Neural cell (in vitro differentiated cells): Measurements from ENCODE around the gene REC8. TPM values are rescaled to one million over a fixed set of nuclear protein-coding genes. Genes with fewer than 3 reads are reported as not detected.

Experiments used
- H2AFZ ChIP-seq: fragments of 200-600, 300-800 bp; sonication (generic), shearing (Covaris generic); 2 replicates; pipeline ENCODE4 v1.6.0; 2014; ENCODE audit warnings: low read depth, mild to moderate bottlenecking, antibody characterized with exemption, low read length, moderate library complexity
- H3F3A ChIP-seq: fragments of 200-600 bp; shearing (Covaris generic); 2 replicates; pipeline ENCODE4 v1.6.1; 2016; ENCODE audit warnings: mild to moderate bottlenecking, moderate library complexity, mixed read lengths, antibody characterized with exemption, low read length; ENCODE audit not compliant: insufficient read depth, poor library complexity, severe bottlenecking
- H3K27ac ChIP-seq: fragments of 200-600, 300-800 bp; sonication (generic), shearing (Covaris generic); 2 replicates; pipeline ENCODE4 v1.5.1; 2014; ENCODE audit warnings: mild to moderate bottlenecking, low read length, moderate library complexity
- H3K27me3 ChIP-seq: fragments of 300-800, 200-600 bp; sonication (generic), shearing (Covaris generic); 2 replicates; pipeline ENCODE4 v1.6.0; 2014; ENCODE audit warnings: mild to moderate bottlenecking, low read depth, low read length, moderate library complexity; ENCODE audit not compliant: insufficient read depth
- H3K36me3 ChIP-seq: fragments of 300-800, 200-600 bp; sonication (generic), shearing (Covaris generic); 2 replicates; pipeline ENCODE4 v1.5.1; 2014; ENCODE audit warnings: mild to moderate bottlenecking, antibody characterized with exemption, low read length, moderate library complexity; ENCODE audit not compliant: insufficient read depth
- H3K4me2 ChIP-seq: fragments of 300-800, 200-600 bp; sonication (generic), shearing (Covaris generic); 2 replicates; pipeline ENCODE4 v1.6.0; 2014; ENCODE audit warnings: mild to moderate bottlenecking, low read length
- H3K4me3 ChIP-seq: fragments of 300-800, 200-600 bp; sonication (generic), shearing (Covaris generic); 2 replicates; pipeline ENCODE4 v1.5.1; 2014; ENCODE audit warnings: mild to moderate bottlenecking, low read length, moderate library complexity
- H3K79me2 ChIP-seq: fragments of 200-600 bp; shearing (Covaris generic); replicated peaks from 2 replicates; pipeline ENCODE4 v1.6.0; 2014; ENCODE audit warnings: mild to moderate bottlenecking, low read length, moderate library complexity; ENCODE audit not compliant: insufficient read depth
- H3K9ac ChIP-seq: fragments of 300-800, 200-600 bp; sonication (generic), shearing (Covaris generic); 2 replicates; pipeline ENCODE4 v1.6.1; 2016; ENCODE audit warnings: mild to moderate bottlenecking, low read length, mixed read lengths
- H3K9me2 ChIP-seq: fragments of 200-600 bp; shearing (Covaris generic); 2 replicates; pipeline ENCODE4 v1.6.1; 2016; ENCODE audit warnings: mild to moderate bottlenecking, low read length, mixed read lengths; ENCODE audit not compliant: insufficient read depth
- H3K9me3 ChIP-seq: fragments of 200-600, 300-800 bp; sonication (generic), shearing (Covaris generic); 2 replicates; pipeline ENCODE4 v1.6.1; 2016; ENCODE audit warnings: mild to moderate bottlenecking, mixed run types, low read length, moderate library complexity, mixed read lengths
- H4K20me1 ChIP-seq: fragments of 200-600 bp; shearing (Covaris generic); 2 replicates; pipeline ENCODE4 v1.6.1; 2016; ENCODE audit warnings: mild to moderate bottlenecking, mixed run types; ENCODE audit not compliant: insufficient read depth
- CTCF ChIP-seq: fragments of 450-650 bp; IDR thresholded peaks from 2 replicates; pipeline ENCODE4 v1.5.1; 2014; ENCODE audit warnings: antibody characterized with exemption, mild to moderate bottlenecking, moderate library complexity; ENCODE audit not compliant: poor library complexity, severe bottlenecking
- EP300 ChIP-seq: fragments of 450-650 bp; conservative IDR thresholded peaks from 2 replicates; pipeline ENCODE4 v1.6.1; 2014; ENCODE audit warnings: antibody characterized with exemption, mild to moderate bottlenecking, moderate library complexity; ENCODE audit not compliant: poor library complexity, severe bottlenecking
- EZH2 ChIP-seq: fragments of 200-600, 300-800 bp; shearing (Covaris generic), sonication (generic); IDR thresholded peaks from 2 replicates; pipeline ENCODE4 v1.6.1; 2014; ENCODE audit warnings: antibody characterized with exemption, low read length, borderline replicate concordance, mild to moderate bottlenecking; ENCODE audit not compliant: insufficient read depth, poor library complexity, severe bottlenecking
- MXI1 ChIP-seq: fragments of 450-650 bp; conservative IDR thresholded peaks from 2 replicates; pipeline ENCODE4 v1.6.1; 2014; ENCODE audit warnings: antibody characterized with exemption, mild to moderate bottlenecking; ENCODE audit not compliant: poor library complexity, severe bottlenecking
- POLR2AphosphoS5 ChIP-seq: IDR thresholded peaks from 2 replicates; pipeline ENCODE4 v1.6.1; 2012
- RAD21 ChIP-seq: fragments of 450-650 bp; conservative IDR thresholded peaks from 2 replicates; pipeline ENCODE4 v1.6.1; 2014; ENCODE audit warnings: antibody characterized with exemption, mild to moderate bottlenecking, moderate library complexity
- REST ChIP-seq: IDR thresholded peaks from 2 replicates; pipeline ENCODE4 v1.6.1; 2012; ENCODE audit warnings: borderline replicate concordance
- SMC3 ChIP-seq: fragments of 450-650 bp; conservative IDR thresholded peaks from 2 replicates; pipeline ENCODE4 v1.6.1; 2014; ENCODE audit warnings: antibody characterized with exemption, mild to moderate bottlenecking, moderate library complexity; ENCODE audit not compliant: poor library complexity
- TAF1 ChIP-seq: IDR thresholded peaks from 2 replicates; pipeline ENCODE4 v1.6.1; 2012; ENCODE audit warnings: low read depth
- polyA plus RNA-seq: library from polyadenylated mRNA; depleted of rRNA; stranded (reverse); fragments of >200 nt; gene quantifications from 2 replicates; pipeline ENCODE4 v1.2.3, GENCODE V29; 2014

REC8 gene
- polyA plus RNA-seq, 1 donor from 2014 or later: 18.5 TPM

GRCh38 chr14:24164518-24164991 is 7.3 kb upstream of the REC8 start:
- no peaks in the 10 kb centered on the region for H3K27me3 ChIP-seq
- no peak overlapping the region for H3K4me2 ChIP-seq
- TF ChIP-seq EZH2 (no peak), MXI1 (no peak), CTCF (no peak), TAF1 (no peak), RAD21 (no peak), SMC3 (no peak), EP300 (no peak), POLR2AphosphoS5 (no peak), REST (no peak)
- no peaks in the 10 kb centered on the region for H3K79me2 ChIP-seq
- no peak overlapping the region for H2AFZ ChIP-seq
- H3K4me3 ChIP-seq: no peak overlapping the region
- no peaks in the 10 kb centered on the region for H3F3A ChIP-seq
- no peak overlapping the region for H3K9ac ChIP-seq
- H3K27ac ChIP-seq: no peak overlapping the region
- H3K9me2 ChIP-seq: no peaks in the 10 kb centered on the region
- no peaks in the 10 kb centered on the region for H3K36me3 ChIP-seq
- no peaks in the 10 kb centered on the region for H4K20me1 ChIP-seq
- no peaks in the 10 kb centered on the region for H3K9me3 ChIP-seq

- Histone ChIP-seq H3K27ac (no peak overlapping the region), H3K4me2 (no peak overlapping the region), H3K36me3 (no peaks in the 10 kb centered on the region), H3F3A (no peaks in the 10 kb centered on the region), H3K4me3 (no peak overlapping the region), H4K20me1 (no peaks in the 10 kb centered on the region), H3K9me3 (no peaks in the 10 kb centered on the region), H2AFZ (no peak overlapping the region), H3K9me2 (no peaks in the 10 kb centered on the region), H3K9ac (no peak overlapping the region), H3K79me2 (no peaks in the 10 kb centered on the region), H3K27me3 (no peaks in the 10 kb centered on the region)
- TF ChIP-seq EZH2 (no peak), SMC3 (no peak), EP300 (no peak), TAF1 (no peak), RAD21 (no peak), CTCF (no peak), REST (no peak), POLR2AphosphoS5 (no peak), MXI1 (no peak)
Measured at GRCh38 chr14:24165785-24166184, 6.1 kb upstream of the REC8 start.
